GM23338 (cell line): ENCODE results near the gene BRSK2.

ENCODE experiments used
- CREB1 ChIP-seq: fragments of 250-450 bp; sonication (Bioruptor Pico); IDR thresholded peaks from 2 replicates; pipeline ENCODE4 v1.5.0; 2020; ENCODE audit warnings: low read depth, mild to moderate bottlenecking, moderate library complexity
- EZH2 ChIP-seq: fragments of 200-600 bp; sonication (generic); IDR thresholded peaks from one replicate; pipeline ENCODE4 v1.8.0; 2017; ENCODE audit warnings: antibody characterized with exemption, mild to moderate bottlenecking, low read depth; ENCODE audit not compliant: unreplicated experiment
- EZH2phosphoT487 ChIP-seq: fragments of 200-600 bp; sonication (generic); IDR thresholded peaks from one replicate; pipeline ENCODE4 v1.8.1; 2018; ENCODE audit warnings: antibody characterized with exemption; ENCODE audit not compliant: unreplicated experiment
- JUNB ChIP-seq: IDR thresholded peaks from one replicate; pipeline ENCODE4 v1.6.1; 2016; ENCODE audit warnings: antibody characterized with exemption; ENCODE audit not compliant: unreplicated experiment
- NANOG ChIP-seq: IDR thresholded peaks from 2 replicates; pipeline ENCODE4 v1.6.1; 2016; ENCODE audit warnings: antibody characterized with exemption, borderline replicate concordance
- POLR2AphosphoS5 ChIP-seq: IDR thresholded peaks from 2 replicates; pipeline ENCODE4 v1.6.1; 2016; ENCODE audit warnings: antibody characterized with exemption, low read depth
- STAT1 ChIP-seq: IDR thresholded peaks from one replicate; pipeline ENCODE4 v1.6.1; 2016; ENCODE audit warnings: antibody characterized with exemption; ENCODE audit not compliant: unreplicated experiment
- ZNF331 ChIP-seq: fragments of 250-450 bp; sonication (Bioruptor Pico); IDR thresholded peaks from 2 replicates; pipeline ENCODE4 v1.5.0; 2020; ENCODE audit warnings: low read depth, mild to moderate bottlenecking, moderate library complexity
- TF ChIP-seq, protein P1 (sequence below), 2 experiments: fragments of 200-600 bp in 1 of 2; sonication (generic) in 1 of 2; conservative IDR thresholded peaks; 2 replicates each; pipeline versions ENCODE4 v1.5.1 to v1.6.1; 2016 to 2017; ENCODE audit warnings: antibody characterized with exemption in 2 of 2, low read depth in 2 of 2, mild to moderate bottlenecking in 2 of 2, moderate library complexity in 1 of 2
- TF ChIP-seq, protein P2 (sequence below): IDR thresholded peaks from one replicate; pipeline ENCODE4 v1.6.1; 2018; ENCODE audit warnings: antibody characterized with exemption; ENCODE audit not compliant: unreplicated experiment
- TF ChIP-seq, protein P3 (sequence below): IDR thresholded peaks from 2 replicates; pipeline ENCODE4 v1.6.1; 2016; ENCODE audit warnings: antibody characterized with exemption
- TF ChIP-seq, protein P4 (sequence below): fragments of 250-450 bp; sonication (Bioruptor Pico); IDR thresholded peaks from 2 replicates; pipeline ENCODE4 v1.5.0; 2020; ENCODE audit warnings: mild to moderate bottlenecking, moderate library complexity

DNA sequence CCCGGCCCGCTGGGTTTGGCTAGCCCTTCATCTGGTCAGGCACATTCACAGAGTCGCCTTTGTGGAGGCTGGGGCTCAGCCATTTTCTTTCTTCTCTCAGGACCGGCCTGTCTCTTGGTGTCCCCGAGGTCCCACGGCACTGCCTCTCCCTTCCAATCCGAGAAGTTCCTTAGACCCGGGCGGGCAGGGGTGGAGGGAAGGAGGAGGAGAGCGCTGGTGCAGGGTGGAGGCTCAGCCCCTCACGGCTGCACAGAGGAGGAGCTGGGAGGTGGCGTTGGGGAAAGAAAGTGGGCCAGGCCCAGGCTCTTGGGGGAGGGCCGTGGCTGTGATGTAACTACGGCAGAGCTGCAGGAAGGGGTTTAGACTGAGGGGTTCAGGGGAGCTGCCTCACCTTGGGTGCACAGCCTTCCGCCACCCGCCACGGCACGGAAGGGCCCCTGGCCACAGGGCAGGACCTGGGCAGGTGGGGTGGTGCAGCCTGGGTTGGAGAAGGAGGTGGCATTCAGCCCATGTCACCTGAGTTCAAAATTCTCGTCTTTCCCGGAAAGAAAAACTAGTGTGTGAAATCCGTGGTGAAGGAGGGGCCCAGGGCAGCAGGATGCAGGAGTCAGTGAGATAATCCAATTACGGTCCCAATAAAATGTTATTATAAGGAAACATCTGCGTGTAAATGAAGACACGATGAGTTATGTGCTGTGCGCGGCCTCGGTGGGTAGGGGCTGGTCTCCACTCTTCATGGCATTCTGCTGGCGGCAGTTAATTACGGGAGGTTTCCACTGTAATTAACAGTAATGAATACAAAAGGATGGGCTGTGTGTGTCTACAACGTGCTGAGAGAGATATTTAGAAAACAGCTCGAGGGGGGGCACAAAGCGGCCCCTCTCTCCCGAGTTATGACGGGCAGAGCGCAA, 1.7 kb downstream of the BRSK2 start:
- TF ChIP-seq, protein P1, sequence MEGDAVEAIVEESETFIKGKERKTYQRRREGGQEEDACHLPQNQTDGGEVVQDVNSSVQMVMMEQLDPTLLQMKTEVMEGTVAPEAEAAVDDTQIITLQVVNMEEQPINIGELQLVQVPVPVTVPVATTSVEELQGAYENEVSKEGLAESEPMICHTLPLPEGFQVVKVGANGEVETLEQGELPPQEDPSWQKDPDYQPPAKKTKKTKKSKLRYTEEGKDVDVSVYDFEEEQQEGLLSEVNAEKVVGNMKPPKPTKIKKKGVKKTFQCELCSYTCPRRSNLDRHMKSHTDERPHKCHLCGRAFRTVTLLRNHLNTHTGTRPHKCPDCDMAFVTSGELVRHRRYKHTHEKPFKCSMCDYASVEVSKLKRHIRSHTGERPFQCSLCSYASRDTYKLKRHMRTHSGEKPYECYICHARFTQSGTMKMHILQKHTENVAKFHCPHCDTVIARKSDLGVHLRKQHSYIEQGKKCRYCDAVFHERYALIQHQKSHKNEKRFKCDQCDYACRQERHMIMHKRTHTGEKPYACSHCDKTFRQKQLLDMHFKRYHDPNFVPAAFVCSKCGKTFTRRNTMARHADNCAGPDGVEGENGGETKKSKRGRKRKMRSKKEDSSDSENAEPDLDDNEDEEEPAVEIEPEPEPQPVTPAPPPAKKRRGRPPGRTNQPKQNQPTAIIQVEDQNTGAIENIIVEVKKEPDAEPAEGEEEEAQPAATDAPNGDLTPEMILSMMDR (conservative IDR thresholded peaks at IDR 0.05; ENCODE audit: low read depth in 2 of 2), result no peak
- TF ChIP-seq JUNB (no peak), CREB1 (CRISPR knock-in tag) (no peak), POLR2AphosphoS5 (no peak), STAT1 (no peak), EZH2phosphoT487 (no peak), EZH2 (no peak), ZNF331 (CRISPR knock-in tag) (no peak), NANOG (no peak)
- TF ChIP-seq, protein P2, sequence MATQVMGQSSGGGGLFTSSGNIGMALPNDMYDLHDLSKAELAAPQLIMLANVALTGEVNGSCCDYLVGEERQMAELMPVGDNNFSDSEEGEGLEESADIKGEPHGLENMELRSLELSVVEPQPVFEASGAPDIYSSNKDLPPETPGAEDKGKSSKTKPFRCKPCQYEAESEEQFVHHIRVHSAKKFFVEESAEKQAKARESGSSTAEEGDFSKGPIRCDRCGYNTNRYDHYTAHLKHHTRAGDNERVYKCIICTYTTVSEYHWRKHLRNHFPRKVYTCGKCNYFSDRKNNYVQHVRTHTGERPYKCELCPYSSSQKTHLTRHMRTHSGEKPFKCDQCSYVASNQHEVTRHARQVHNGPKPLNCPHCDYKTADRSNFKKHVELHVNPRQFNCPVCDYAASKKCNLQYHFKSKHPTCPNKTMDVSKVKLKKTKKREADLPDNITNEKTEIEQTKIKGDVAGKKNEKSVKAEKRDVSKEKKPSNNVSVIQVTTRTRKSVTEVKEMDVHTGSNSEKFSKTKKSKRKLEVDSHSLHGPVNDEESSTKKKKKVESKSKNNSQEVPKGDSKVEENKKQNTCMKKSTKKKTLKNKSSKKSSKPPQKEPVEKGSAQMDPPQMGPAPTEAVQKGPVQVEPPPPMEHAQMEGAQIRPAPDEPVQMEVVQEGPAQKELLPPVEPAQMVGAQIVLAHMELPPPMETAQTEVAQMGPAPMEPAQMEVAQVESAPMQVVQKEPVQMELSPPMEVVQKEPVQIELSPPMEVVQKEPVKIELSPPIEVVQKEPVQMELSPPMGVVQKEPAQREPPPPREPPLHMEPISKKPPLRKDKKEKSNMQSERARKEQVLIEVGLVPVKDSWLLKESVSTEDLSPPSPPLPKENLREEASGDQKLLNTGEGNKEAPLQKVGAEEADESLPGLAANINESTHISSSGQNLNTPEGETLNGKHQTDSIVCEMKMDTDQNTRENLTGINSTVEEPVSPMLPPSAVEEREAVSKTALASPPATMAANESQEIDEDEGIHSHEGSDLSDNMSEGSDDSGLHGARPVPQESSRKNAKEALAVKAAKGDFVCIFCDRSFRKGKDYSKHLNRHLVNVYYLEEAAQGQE, result no peak
- TF ChIP-seq, protein P3, sequence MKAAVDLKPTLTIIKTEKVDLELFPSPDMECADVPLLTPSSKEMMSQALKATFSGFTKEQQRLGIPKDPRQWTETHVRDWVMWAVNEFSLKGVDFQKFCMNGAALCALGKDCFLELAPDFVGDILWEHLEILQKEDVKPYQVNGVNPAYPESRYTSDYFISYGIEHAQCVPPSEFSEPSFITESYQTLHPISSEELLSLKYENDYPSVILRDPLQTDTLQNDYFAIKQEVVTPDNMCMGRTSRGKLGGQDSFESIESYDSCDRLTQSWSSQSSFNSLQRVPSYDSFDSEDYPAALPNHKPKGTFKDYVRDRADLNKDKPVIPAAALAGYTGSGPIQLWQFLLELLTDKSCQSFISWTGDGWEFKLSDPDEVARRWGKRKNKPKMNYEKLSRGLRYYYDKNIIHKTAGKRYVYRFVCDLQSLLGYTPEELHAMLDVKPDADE, result no peak
- TF ChIP-seq, protein P4, sequence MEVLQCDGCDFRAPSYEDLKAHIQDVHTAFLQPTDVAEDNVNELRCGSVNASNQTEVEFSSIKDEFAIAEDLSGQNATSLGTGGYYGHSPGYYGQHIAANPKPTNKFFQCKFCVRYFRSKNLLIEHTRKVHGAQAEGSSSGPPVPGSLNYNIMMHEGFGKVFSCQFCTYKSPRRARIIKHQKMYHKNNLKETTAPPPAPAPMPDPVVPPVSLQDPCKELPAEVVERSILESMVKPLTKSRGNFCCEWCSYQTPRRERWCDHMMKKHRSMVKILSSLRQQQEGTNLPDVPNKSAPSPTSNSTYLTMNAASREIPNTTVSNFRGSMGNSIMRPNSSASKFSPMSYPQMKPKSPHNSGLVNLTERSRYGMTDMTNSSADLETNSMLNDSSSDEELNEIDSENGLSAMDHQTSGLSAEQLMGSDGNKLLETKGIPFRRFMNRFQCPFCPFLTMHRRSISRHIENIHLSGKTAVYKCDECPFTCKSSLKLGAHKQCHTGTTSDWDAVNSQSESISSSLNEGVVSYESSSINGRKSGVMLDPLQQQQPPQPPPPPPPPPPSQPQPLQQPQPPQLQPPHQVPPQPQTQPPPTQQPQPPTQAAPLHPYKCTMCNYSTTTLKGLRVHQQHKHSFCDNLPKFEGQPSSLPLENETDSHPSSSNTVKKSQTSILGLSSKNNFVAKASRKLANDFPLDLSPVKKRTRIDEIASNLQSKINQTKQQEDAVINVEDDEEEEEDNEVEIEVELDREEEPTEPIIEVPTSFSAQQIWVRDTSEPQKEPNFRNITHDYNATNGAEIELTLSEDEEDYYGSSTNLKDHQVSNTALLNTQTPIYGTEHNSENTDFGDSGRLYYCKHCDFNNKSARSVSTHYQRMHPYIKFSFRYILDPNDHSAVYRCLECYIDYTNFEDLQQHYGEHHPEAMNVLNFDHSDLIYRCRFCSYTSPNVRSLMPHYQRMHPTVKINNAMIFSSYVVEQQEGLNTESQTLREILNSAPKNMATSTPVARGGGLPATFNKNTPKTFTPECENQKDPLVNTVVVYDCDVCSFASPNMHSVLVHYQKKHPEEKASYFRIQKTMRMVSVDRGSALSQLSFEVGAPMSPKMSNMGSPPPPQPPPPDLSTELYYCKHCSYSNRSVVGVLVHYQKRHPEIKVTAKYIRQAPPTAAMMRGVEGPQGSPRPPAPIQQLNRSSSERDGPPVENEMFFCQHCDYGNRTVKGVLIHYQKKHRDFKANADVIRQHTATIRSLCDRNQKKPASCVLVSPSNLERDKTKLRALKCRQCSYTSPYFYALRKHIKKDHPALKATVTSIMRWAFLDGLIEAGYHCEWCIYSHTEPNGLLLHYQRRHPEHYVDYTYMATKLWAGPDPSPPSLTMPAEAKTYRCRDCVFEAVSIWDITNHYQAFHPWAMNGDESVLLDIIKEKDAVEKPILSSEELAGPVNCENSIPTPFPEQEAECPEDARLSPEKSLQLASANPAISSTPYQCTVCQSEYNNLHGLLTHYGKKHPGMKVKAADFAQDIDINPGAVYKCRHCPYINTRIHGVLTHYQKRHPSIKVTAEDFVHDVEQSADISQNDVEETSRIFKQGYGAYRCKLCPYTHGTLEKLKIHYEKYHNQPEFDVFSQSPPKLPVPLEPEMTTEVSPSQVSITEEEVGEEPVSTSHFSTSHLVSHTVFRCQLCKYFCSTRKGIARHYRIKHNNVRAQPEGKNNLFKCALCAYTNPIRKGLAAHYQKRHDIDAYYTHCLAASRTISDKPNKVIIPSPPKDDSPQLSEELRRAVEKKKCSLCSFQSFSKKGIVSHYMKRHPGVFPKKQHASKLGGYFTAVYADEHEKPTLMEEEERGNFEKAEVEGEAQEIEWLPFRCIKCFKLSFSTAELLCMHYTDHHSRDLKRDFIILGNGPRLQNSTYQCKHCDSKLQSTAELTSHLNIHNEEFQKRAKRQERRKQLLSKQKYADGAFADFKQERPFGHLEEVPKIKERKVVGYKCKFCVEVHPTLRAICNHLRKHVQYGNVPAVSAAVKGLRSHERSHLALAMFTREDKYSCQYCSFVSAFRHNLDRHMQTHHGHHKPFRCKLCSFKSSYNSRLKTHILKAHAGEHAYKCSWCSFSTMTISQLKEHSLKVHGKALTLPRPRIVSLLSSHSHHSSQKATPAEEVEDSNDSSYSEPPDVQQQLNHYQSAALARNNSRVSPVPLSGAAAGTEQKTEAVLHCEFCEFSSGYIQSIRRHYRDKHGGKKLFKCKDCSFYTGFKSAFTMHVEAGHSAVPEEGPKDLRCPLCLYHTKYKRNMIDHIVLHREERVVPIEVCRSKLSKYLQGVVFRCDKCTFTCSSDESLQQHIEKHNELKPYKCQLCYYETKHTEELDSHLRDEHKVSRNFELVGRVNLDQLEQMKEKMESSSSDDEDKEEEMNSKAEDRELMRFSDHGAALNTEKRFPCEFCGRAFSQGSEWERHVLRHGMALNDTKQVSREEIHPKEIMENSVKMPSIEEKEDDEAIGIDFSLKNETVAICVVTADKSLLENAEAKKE, result no peak
